Ovary (tissue), 9 donors: ENCODE measurements around the gene SLC48A1. TPM values are rescaled to one million over a fixed set of nuclear protein-coding genes. Genes with fewer than 3 reads are reported as not detected.
A peak's percentile ranks its signal among the peaks of the same experiment; 100 is the strongest.

Experiments used
- DNase-seq, 5 donors: peaks; one replicate each; pipeline ENCODE4 v3.0.0-alpha.2; 2019 to 2020
- H3K27ac ChIP-seq, 2 donors: fragments of 200-600 bp; one replicate each; pipeline versions ENCODE4 v1.5.1 to v1.8.0; 2019 to 2022
- H3K27me3 ChIP-seq: fragments of 200-600 bp; one replicate; pipeline ENCODE4 v1.8.0; 2022
- H3K36me3 ChIP-seq: fragments of 200-600 bp; sonication (generic); one replicate; pipeline ENCODE4 v1.5.1; 2019
- H3K4me1 ChIP-seq: one replicate; pipeline ENCODE4 v1.8.1; 2013; ENCODE audit warnings: mild to moderate bottlenecking, moderate library complexity; ENCODE audit not compliant: insufficient read depth
- H3K4me3 ChIP-seq: fragments of 200-600 bp; sonication (generic); one replicate; pipeline ENCODE4 v1.5.1; 2017
- H3K9me3 ChIP-seq, 2 donors: fragments of 200-600 bp in 1 of 2; sonication (generic) in 1 of 2; one replicate each; pipeline versions ENCODE4 v1.5.1 to v1.8.1; 2013 to 2019; ENCODE audit warnings: mild to moderate bottlenecking in 1 of 2, moderate library complexity in 1 of 2
- CTCF ChIP-seq, 3 donors: fragments of 450-650 bp in 2 of 3; fragments of 200-600 bp in 1 of 3; IDR thresholded peaks; one replicate each; pipeline versions ENCODE4 v1.5.1 to v1.8.0; 2016 to 2022; ENCODE audit warnings: antibody characterized with exemption in 3 of 3, mild to moderate bottlenecking in 1 of 3
- EP300 ChIP-seq: sonication (generic); formaldehyde crosslinking; IDR thresholded peaks from one replicate; pipeline ENCODE4 v1.6.1; 2017; ENCODE audit warnings: antibody characterized with exemption
- POLR2A ChIP-seq: fragments of 450-650 bp; IDR thresholded peaks from one replicate; pipeline ENCODE4 v1.6.1; 2017; ENCODE audit warnings: antibody characterized with exemption, mild to moderate bottlenecking, moderate library complexity
- WGBS, 3 donors: extraction: QIAGEN DNeasy Blood & Tissue Kit in 1 of 3; methylation state at CpG; one replicate each; pipeline versions ENCODE4 v1.1.5 to v1.1.7; 2013 to 2017; 5-methylcytosine and 5-hydroxymethylcytosine counted together
- intact Hi-C, 4 donors: fragments of 100-400 bp; cut with DNase I; formaldehyde crosslinking; loops; one replicate each; pipeline versions ENCODE4 v1.11.0 to v1.15.1; 2022 to 2023
- polyA plus RNA-seq, 2 donors: library from polyadenylated mRNA; stranded (reverse); fragments of 200-250 nt in 1 of 2; fragments of 350-450 nt in 1 of 2; fragmentation: Illumina TruSeq in 1 of 2; extraction: RNeasy Lipid Tissue Mini Kit (QIAGEN cat#74804) in 1 of 2; gene quantifications; one replicate each; pipeline ENCODE4 v1.2.3, GENCODE V29; 2013 to 2014
- total RNA-seq, 7 donors: library from RNA; depleted of rRNA in 2 of 7; stranded (reverse); fragments of >200 nt in 2 of 7; fragmentation: NEBNext Ultra II Directional in 3 of 7; extraction: Animal tissue kit (Norgen Biotek cat#: 25700) in 3 of 7; gene quantifications; one replicate each; pipeline versions ENCODE4 v1.1.0 to v1.2.4, GENCODE V29; 2016 to 2023
- donor health status: DM: no; HTN: no; CAD: no; lungs with moderate emphysema.
- donor health status: DM: no; HTN: no; CAD: no.
- donor health status: Bipolar disorder and iron deficiency.
- donor health status: DM: yes; HTN: yes; CAD: no.
- donor health status: DM: no; HTN: no; CAD: no.
- donor health status: DM: yes; HTN: yes; CAD: no.

SLC48A1 gene
- total and polyA plus RNA-seq, 9 donors = 24.1 to 143 (median 68.7) TPM

- Histone ChIP-seq H3K27me3 (no peaks in the 10 kb centered on the region), H3K4me1 (peaks cover 13% of the 10 kb centered on the region), H3K4me3 (no peak overlapping the region), H3K36me3 (no peaks in the 10 kb centered on the region), H3K9me3 (no peaks in the 10 kb centered on the region), H3K27ac (peak overlapping the region in 1 of 2 donors; percentile 55)
- 46 to 69% (median 54%) methylated on average over 3 of the region's 3 CpGs for WGBS, 3 donors
- TF ChIP-seq EP300 (no peak), CTCF (IDR thresholded peaks at IDR 0.05) (no peak), POLR2A (no peak)
- no peak for DNase-seq
- intact Hi-C loops = no loop called here
Measured at GRCh38 chr12:47762850-47763465, 10.1 kb upstream of the SLC48A1 start.

DNA sequence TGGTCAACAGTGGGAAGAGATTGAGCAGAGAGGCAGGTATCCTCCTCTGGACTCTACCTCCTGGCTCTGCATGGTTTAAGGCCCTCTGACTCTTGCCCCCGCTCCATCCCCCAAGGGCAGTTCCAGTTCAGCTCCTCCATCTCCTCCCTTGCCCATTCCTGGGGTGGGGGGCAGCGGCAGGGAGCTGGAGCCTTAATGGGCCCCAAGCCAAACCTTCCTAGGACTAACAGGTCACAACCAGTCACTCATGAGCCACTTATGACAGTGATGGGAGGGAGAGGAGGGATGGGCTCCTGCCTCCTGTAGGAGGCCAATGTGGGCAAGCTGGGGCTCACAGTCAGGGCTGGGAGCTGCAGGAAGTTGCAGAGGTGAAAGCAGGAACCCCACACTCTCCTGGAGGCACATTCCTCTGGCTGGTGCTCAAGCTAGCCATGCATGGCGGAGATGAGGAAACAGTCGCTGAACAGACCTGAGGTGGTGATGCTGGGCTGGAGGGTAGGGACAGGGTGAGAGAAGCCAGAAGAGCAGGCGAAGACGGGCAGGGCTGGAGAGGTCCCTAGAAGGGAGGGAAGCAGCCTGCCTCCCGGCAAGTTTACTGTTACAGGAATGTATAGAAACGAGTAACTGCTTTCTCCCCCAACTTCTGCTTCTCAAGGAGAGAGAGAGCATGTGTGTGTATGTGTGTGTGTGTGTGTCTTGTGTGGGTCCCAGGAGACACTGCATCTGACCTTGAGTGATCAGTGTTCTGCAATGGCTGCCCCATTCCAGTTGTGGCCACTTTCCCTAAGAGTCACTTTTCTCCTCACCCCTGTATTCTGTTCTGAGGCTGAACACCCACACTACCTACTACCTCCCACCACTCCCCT, 9.3 kb upstream of the SLC48A1 start:
- 85 to 89% (median 86%) methylated on average over 8 of the region's 8 CpGs for WGBS, 3 donors
- H3K4me3 ChIP-seq = no peak overlapping the region
- H3K4me1 ChIP-seq = peaks cover 19% of the 10 kb centered on the region
- intact Hi-C loops = no loop called here
- no peak for DNase-seq
- no peaks in the 10 kb centered on the region for H3K36me3 ChIP-seq
- H3K27me3 ChIP-seq = no peaks in the 10 kb centered on the region
- TF ChIP-seq POLR2A (no peak), CTCF (IDR thresholded peaks at IDR 0.05) (no peak), EP300 (no peak)
- H3K9me3 ChIP-seq = no peaks in the 10 kb centered on the region
- H3K27ac ChIP-seq = peak overlapping the region in 1 of 2 donors; percentile 55

GRCh38 chr12:47766502-47767215, 6.4 kb upstream of the SLC48A1 start:
- intact Hi-C loops = no loop called here

More at GRCh38 chr12:47766502-47767215, 6.4 kb upstream of the SLC48A1 start:
- Histone ChIP-seq H3K27ac (no peak overlapping the region), H3K4me3 (no peak overlapping the region), H3K36me3 (no peaks in the 10 kb centered on the region), H3K9me3 (no peaks in the 10 kb centered on the region), H3K27me3 (no peaks in the 10 kb centered on the region), H3K4me1 (peaks cover 24% of the 10 kb centered on the region)
- no peak for DNase-seq
- 77 to 92% (median 88%) methylated on average over 5 of the region's 5 CpGs for WGBS, 3 donors
- TF ChIP-seq EP300 (no peak), CTCF (IDR thresholded peaks at IDR 0.05) (no peak), POLR2A (no peak)
